Kidney tubule cell (primary cell): ENCODE data around the gene LSMEM2.
"Not testable (repeated sequence)": the region's sequence is repeated elsewhere in the genome, so short reads cannot be mapped to it uniquely, and the experiment has no call there.

Experiments
- DNase-seq: peaks from one replicate; pipeline ENCODE4 v3.0.0-alpha.2; 2018; ENCODE audit warnings: low spot score

Gene LSMEM2

DNA sequence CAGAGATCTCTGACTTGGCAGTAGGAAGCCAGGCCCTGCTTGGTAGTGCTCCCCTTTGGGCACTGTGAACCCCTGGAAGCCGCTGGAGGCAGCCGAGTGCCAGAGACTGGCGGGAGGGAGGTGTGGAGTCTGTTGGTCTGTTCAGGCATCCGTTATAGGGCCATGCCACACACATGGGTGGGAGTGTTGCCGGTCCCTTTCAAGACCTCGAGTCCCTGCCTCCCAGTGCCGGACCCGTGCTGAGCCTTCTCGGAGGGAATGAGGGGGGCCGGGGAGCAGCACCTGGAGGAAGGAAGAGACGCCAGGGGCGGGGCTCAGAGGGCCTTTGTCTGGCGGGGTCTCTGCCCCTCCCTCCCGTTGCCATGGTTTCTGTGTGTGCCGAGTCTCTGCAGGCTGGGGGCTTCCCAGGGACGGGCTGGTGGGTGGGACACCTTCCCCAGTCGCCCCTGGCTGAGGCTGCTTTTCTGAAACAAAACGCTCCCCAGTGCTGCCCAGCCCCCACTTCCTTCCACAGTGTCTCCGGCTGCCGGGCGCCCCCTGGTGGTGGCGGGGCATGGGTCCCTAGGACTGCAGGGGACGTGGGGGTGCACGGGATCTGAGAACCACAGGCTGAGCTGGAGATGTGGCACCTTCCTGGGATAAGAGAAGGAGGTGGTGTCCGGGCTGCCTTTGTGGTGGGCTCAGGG lies 32.9 kb upstream of the LSMEM2 start:
- DNase-seq = peak; percentile 84

DNA sequence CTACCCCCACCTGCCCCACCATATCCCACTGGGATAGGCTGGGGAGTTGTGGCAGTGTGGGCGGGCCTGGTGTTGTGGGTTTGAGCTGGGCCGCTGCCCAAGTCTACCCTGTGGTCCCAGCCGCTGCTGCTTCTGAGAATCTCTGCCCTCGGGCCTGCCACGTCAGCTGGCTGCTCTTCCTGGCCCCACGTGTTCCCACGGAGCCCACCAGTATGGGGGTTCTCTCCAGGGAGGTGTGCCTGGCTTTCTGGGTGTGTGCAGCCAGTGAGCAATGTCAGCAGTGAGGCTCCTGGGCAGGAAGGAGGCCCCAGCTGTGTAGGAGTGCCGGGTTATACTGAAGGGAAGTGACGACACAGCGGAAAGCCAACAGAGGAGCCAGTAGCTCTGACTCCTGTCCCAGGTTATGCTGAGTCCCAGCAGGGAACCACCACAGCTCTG lies 32.4 kb upstream of the LSMEM2 start:
- peak; percentile 87 for DNase-seq

DNA sequence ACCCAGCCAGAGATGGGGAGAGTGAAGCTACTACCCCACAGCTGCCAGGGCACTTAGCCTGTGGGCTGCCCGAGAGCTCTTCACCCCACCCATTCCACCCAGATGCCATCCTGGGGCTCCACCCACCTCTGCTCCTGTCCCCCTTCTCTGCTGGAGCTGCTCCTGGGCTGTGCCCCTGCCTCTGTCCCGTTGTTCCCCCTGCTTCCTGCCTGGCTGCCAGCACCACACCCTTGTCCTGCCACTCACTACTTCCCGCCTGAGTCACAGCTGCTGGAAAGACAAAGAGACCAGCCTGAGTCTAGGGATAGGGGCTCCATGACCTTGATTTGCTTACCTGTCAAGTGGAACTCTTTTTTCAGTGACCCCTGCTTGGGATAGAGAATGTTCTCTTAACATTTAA lies 30.5 kb upstream of the LSMEM2 start:
- DNase-seq = peak; percentile 83

DNA sequence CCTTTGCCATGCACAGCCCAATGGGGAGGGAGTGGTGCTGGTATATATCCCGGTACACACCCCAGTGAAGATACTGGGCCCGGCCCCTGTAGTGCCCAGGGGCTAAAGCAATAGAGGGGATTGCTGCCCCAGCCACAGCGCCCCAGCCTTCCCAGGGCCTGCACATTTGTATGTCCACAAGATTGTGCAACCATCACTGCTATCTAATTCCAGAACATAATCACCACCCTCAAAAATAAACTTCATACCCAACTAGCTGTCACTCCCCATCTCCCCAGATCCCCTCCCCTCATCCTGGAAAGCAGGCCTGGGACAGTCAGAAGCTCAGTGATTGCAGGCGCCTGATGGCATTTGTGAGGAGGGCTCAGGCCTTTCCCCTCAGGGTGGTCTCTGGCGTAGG lies 29.4 kb upstream of the LSMEM2 start:
- no peak for DNase-seq

DNA sequence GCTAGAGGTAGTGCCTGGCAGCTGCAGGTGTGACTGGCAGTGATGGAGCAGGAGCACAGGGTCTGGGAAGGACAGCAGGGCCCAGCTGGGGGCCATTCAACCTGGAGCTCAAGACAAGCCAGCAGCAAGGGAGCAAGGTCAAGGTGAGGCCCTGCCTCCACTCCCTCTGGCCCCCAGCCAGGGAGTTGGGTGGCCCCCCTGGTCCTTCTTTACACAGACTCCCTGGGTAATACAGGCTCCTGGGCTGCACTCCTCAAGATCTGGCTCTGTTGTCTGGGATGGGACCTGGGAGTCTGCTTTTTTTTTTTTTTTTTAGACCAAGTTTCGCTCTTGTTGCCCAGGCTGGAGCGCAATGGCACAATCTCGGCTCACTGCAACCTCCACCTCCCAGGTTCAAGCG lies 28.4 kb upstream of the LSMEM2 start:
- no peak for DNase-seq

DNA sequence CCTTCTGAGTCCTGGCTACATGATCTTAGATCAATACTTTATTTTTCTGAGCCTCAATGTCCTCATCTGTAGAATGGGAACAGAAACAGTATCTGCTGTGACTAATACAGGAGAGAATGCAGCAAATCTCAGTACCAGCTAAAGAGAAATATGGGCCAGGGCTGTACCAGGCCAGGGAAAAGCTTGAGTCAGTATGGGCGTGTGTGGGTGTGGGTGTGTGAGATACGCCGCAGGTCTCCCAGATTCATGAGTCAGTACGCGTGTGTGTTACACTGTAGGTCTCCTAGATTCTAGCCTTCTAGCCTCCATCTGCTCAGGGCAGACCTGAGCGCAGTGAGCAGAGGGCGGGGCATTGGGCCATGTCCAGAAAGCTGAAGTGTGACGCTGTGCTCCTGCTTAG lies 27.7 kb upstream of the LSMEM2 start:
- peak; percentile 92 for DNase-seq

DNA sequence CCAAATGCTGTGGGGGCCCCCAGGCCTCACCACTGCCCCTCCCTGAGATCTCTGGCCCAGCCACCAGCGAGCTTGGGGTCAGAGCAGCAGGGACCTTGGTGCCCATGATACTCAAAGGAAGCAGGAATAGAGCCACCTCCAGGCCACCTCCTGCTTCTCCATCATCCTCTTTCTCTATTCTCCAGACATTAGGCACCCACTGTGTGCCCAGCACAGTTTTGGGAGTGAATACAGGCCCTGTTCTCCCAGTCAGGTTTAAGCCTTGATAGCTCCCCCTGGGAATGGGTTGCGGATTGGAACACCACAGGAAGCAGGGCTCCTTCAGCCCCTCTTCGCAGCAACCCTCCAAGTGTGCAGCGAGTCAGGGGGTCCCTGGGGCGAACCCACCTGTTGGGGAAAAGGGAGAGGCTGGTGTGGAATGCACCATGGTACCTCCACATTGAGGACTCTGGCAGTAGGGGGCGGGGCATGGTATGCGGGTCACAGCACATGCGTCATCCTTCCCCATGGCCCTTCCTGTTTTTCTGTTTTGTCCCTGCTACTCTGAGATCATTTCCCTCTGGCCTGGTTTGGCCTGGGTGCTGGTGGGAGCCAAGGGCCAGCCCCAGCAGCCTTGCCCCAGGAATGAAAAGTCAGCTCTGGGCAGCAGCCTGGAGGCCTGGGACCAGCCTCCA lies 24.2 kb upstream of the LSMEM2 start:
- no peak for DNase-seq

DNA sequence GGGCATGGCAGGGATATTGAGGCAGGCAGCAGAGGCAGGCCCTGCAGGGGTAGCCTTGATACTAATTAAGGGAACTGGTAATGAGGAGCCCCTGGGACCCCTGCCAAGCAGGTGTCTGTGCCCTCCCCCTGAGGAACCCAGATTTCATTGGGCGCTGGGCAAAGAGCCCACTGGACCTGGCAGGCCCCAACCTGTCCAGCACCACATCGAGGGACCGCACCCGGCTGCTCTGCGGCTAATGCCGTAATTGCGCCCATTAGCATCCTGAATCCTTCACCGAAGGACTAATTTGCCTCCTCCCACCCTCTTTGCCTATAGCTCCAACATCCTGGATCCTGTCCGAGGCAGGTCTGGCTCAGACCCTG lies 23.7 kb upstream of the LSMEM2 start:
- no peak for DNase-seq

DNA sequence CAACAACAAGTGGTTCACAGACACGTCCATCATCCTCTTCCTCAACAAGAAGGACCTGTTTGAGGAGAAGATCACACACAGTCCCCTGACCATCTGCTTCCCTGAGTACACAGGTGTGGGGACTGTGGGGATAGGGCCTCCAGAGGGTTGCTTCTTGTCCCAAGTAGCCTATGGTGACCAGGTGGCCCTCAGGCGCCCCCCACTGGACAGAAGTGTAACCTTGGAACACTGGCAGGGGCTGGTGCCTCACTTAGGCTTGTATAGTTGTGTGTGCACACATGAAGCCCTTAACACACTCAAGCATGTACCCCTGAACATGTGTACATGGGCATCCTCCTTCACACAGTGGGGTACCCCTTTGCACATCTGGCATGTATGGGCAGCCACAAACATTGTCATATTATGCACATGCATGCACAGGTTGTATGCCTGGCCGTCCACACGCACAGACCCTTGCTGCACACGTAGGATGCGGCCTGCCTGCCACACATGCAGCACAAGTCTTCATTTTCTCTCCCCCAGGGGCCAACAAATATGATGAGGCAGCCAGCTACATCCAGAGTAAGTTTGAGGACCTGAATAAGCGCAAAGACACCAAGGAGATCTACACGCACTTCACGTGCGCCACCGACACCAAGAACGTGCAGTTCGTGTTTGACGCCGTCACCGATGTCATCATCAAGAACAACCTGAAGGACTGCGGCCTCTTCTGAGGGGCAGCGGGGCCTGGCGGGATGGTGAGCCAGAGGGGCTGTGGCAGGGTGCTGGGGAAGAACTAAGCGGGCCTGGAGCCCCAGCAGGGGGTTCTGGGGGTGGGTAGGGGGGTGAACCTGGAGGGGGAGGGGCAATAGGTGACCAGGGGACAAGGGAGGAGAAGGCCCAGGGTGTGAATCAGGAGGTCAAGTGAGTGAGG lies 21.7 kb upstream of the LSMEM2 start:
- no peak for DNase-seq

DNA sequence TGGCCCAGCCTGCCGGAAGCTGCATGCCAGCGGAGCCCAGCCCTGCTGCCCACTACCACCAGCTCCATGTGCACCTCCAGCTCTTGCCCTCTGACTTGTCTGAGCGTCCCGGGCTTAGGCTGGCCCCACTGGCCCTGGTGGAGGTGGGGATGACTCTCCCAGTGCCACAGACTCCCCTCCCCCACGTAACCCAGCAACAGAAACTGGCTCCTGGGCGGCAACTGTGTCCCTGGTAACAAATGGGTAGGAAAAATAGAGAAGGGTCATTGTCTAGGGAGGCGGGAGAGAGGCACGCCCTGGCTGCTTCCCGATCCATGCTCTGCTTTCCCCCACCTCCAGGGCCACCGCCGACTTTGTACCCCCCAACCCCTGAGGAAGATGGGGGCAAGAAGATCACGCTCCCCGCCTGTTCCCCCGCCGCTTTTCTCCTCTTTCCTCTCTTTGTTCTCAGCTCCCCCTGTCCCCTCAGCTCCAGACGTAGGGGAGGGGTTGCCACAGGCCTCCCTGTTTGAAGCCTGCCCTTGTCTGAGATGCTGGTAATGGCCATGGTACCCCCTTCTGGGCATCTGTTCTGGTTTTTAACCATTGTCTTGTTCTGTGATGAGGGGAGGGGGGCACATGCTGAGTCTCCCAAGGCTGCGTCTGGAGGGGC lies 20.7 kb upstream of the LSMEM2 start:
- DNase-seq = no peak

DNA sequence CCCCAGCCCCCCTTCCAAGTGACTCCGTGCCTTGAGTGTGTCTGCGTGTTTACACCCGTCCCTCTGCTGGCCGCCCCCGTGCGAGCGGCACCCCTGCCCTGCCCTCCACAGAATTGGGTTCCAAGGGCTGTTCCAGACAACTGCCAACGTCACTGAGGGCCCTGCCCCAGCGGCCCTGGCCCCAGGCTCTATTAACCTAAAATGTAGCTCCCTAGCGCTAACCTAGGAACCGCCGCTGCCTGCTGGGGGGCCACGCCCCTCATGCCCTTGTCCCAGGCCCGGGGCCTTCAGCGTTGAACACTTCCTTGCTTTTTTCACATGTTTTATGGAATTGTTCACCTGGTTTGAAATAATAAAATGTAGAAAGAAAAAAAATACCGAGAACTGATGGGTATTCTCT lies 19.9 kb upstream of the LSMEM2 start:
- no peak for DNase-seq

DNA sequence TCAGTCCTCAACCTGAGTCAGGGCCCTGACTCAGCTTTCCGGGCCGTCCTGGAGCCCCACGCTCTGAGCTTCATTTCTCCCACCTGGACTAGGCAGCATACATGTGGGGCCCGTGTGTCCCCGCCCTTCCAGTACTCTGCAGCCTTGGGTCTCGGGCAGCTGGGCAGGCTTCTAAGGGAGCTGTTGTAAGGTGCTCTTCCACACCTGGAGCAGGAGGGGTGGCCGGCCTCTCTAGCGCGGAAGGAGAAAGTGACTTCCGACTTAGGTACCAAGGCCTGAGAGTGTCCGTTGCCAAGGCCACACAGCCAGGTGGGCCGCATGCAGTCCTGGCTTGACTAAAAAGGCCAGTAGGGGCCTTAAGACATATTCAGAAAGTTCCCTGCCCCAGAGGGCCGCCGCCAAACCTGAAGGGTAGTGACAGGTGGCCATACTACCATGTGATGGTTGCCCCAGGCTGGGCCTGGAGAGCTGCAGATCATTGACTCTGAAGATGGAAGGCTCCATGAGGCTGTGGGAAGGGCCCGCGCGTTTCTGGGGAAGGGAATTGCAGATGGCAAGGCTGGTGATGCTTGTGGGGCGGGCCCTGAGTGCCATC lies 19.4 kb upstream of the LSMEM2 start:
- DNase-seq = no peak

DNA sequence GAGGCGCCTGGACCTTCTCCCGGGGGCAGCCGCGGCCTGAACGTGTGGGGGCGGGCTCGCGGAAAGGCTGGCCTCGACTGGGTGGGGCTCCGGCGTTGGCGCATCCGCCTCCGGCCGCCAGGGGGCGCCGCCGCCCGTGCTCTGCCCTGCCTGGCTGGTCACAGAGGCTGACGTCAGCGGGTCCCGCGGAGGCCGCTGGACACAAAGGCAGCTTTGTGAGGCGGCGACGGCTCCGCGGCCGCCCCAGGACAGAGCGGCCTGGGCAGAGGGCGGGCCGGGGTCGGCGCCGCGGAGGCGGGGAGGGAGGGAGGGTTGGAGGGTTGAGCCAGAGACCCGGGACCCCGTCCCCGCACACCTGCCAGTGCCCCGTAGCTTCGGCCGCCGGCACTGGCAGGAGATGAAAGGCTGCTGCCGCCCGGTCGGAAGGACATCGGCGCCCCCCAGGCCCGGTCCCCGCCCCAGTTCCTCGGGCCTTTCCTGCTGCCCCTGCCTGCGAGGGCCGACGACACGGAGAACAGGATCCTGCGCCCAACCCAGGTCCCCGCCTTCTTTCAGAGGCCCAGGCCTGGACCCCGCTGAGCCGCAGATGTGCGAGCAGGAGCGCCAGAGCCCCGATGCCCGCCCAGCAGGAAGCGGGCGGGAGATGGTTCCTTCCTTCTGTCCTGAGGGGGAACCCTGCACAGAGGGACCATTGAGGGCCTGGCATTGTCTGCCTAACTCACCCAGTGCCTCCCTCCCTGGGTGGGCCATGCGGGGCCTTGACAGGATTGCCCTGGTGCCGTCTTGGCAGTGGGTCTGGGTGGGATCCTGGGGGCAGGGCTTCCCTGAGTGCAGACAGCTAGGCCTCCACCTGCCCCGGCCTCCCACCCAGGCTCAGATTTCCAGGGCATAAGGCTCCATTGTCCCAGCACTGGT lies 18.6 kb upstream of the LSMEM2 start:
- DNase-seq = peak; percentile 92

DNA sequence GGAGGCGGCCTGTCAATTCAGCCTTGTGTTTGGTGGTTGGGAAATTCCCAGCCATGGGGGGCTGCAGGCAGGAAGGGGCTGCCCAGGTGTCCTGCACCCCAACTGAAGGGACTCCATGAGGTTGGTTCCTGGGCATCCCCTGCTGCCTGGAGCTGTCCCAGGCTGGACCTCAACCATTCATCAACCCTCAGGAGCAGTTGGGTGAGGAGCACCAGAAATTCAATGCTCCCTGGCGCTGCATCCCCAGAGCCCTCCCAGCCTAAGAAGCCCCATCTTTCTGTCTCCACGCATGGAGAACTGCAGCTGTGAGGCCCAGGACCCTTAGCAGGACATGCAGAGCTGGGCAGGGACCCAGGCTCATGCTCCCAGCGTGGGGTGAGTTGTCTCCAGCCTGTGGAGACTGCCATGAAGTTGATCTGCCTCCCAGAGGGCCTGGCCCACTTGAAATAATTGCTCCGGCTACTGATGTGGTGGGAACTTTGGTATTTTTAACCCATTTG lies 17.9 kb upstream of the LSMEM2 start:
- no peak for DNase-seq

DNA sequence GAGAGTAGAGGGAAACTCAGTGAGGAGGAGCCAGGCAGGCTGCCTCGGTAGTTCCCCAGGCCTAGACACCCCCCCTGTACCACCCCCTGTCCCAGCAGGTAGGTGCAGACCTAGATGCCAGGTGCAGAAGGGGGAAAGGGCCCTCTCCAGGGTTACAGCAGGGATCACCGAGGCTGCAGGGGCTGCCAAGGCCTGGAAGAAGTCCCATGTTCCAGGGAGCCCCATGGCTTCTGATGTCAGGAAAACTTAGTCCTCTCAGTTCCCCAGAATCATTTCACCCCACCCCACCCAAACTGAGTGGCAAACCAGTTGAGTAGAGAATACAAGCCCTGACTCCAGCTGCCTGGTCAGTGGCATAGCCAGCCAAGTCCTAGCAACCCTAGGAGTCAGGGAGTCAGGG lies 17.4 kb upstream of the LSMEM2 start:
- DNase-seq = no peak

DNA sequence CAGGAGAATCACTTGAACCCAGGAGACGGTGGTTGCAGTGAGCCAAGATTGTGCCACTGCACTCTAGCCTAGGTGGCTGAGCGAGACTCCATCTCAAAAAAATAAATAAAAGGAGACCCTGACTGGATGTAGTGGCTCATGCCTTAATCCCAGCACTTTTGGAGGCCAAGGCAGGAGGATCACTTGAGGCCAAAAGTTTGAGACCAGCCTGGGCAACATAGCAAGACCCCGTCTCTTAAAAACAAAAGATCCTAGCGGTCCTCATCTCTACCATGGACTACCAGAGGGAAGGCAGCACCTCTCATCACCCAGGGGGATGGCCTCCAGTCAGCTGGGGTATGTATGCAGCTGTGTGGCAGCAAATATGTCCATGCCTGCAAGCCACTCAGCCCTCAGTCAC lies 16.7 kb upstream of the LSMEM2 start:
- not testable (repeated sequence) for DNase-seq

DNA sequence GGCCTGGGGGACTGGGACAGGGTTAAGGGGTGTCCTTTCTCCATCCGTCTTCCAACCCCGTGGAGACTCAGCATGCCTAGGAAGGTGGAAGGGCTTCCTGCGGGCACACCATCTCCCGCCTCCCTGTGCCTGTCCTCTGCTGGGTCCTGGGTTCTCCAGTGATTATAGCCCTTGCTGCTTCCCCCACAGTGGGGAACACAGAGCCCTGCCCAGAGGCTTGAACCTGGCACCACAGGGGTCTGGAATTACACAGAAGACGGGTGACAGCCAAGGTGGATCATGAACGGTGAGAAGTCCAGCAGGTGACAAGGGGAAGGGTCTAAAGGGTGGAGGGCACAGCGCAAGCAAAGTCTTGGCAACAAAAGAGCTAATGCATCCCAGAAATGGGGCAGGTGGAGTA lies 16.1 kb upstream of the LSMEM2 start:
- no peak for DNase-seq

DNA sequence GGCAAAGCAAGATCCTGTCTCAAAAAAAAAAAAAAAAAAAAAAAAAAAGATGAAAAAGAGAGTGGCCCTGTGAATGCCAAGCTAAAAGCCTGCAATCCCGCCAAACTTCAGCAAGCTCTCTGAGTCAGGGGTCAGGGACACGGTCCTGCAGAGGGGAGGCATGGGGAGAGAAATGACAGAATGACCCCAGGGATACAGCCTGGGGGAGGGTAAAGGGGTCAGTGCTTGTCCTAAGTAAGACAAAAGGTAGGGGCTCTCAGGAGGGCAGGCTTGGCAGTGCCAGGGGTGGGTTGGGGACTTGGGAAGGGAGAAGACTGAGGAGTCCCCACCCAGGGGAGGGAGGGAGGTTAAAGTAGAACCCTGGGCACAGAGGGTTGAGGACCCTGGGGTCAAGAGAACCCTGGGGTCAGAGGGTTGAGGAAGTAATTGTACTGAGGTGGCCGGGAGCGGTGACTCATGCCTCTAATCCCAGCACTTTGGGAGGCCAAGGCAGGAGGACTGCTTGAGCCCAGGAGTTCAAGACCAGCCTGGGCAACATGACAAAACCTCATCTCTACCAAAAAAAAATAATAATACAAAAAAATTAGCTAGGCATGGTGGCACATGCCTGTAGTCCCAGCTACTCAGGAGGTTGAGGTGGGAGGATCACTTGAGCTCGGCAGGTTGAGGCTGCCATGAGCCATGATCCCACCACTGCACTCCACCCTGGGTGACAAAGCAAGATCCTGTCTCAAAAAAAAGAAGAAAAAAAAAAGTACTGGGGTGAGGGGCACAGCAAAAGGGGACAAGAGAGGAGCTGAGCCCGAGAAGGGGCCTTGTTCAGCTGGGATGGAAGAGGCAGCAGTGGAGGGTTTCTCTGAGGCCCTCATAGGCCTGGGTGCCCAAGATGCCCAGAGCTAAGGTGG lies 15.2 kb upstream of the LSMEM2 start:
- no peak for DNase-seq

DNA sequence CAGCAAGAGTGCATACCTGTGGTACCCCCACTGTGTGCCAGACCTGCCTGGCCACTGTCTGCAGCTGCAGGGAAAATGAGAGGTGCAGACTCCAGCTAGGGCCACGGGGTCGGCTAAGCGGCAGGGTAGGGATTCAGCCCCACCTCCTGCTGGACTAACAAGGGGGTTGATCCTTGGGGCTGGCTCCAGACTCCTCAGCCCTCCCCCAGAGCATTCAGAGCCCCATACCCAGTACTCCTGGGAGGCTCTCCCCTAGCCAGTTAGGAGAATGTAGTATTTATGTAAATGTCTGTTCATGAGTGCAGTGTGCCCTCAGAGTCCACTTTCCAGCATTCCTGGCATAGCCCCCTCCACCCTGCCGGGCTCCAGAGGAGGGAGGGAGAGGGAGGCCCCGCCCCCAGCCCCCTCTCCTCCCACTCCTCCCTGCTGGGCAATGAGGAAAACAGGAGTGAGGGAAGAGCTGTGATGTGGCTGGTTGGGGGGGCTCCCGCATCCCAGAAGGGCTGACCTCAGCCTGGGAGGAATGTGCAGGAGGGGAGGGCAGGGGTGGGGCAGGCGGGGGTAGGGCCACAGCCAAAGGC lies 14.4 kb upstream of the LSMEM2 start:
- DNase-seq = peak; percentile 97
